ENCODE results near the gene PLA2G12A. TPM values are rescaled to one million over a fixed set of nuclear protein-coding genes. Genes with fewer than 3 reads are reported as not detected.

PLA2G12A gene
- total and polyA plus RNA-seq, 2 of the 8 experiments (the other 6 are each of a cell fraction or from before 2014, with no cell fraction given) = 26.6 to 47.2 TPM

DNA sequence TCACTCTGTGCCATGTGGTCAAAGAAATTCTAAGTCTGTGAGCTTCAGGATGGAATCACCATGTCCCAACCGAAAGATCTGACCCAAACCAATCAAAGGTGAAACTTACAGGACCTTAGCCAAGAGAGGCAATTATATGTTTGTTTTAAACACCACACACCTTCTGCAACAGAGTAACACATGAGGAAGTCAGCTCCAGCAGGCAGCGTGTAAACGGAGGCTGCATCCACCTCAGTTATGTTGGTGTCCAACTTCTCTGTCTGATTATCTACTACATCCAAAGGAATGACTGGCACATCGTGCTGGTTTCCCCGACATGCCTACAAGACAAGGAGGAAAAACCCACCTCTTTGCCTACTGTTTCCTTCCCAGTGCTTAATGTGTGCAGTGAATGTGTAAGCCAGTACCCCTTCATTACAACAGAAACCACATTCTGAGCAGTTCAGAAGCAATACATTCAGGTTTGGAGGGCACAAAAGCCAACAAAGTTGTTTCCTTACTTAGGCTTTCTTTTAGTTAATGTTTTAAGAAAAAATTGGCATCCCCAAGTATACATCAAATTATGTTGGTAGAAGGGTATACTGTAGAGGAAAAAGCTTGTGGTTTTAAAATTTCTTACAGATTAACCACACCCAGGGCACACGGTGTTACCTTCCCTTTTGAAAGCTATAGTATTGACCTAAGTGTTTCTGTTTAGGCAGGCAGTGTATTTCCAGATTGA lies 39.0 kb downstream of the PLA2G12A start (continued):
- TF ChIP-seq JUND (IDR thresholded peaks at IDR 0.05; ENCODE audit: low read length) = no peak
- TF ChIP-seq GABPA (IDR thresholded peaks at IDR 0.05; ENCODE audit: borderline replicate concordance, insufficient read depth, low read length) = no peak
